OCI-LY3 (cell line): ENCODE results near the gene GPR146.

ENCODE experiments used
- CTCF ChIP-seq: fragments of 200-600, 300-600 bp; sonication (generic); IDR thresholded peaks from 2 replicates; pipeline ENCODE4 v1.5.1; 2014; ENCODE audit warnings: antibody characterized with exemption, low read length, low read depth
- EZH2phosphoT487 ChIP-seq: fragments of 200-600 bp; shearing (Covaris generic); IDR thresholded peaks from 2 replicates; pipeline ENCODE4 v1.6.1; 2018; ENCODE audit warnings: antibody characterized with exemption, mixed run types, low read depth

DNA sequence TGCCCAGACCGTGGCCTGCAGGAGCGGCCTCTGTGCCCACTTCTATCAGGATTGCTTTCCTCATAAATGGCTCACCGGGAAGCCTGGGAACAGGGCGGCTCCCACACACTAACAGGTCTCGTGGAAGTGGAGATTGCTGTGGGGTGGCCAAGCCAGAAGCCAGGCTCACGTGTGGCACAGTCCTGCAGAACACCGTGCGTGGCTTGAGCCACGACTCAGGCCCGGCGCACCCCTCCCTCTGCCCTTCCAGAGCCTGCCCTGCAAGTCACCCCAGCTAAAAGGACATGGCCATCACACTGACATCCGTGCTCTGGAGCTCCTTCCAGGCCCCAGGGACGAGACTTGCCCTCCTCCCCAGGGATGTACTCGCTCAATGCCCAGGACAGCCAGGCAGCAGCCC, 50.5 kb downstream of the GPR146 start:
- TF ChIP-seq CTCF, result no peak
- TF ChIP-seq EZH2phosphoT487, result no peak
